Keratinocyte (primary cell): ENCODE results near the gene PPM1A. TPM values are rescaled to one million over a fixed set of nuclear protein-coding genes. Genes with fewer than 3 reads are reported as not detected.

ENCODE experiments used
- DNase-seq: peaks from one replicate; pipeline ENCODE4 v3.0.0-alpha.2; 2011; ENCODE audit warnings: low read depth, missing footprints, low spot score
- FAIRE-seq: peaks from 2 replicates; lab custom pipeline; 2011; peaks lifted over from hg19 to GRCh38; lab: Jason Lieb, UNC
- H2AFZ ChIP-seq: 2 replicates; pipeline ENCODE4 v1.6.0; 2012; ENCODE audit warnings: low read length, control low read depth, inconsistent platforms; ENCODE audit not compliant: control insufficient read depth
- H3K27ac ChIP-seq: 2 replicates; pipeline ENCODE4 v1.5.1; 2011; ENCODE audit warnings: low read length; ENCODE audit not compliant: control insufficient read depth, insufficient read depth
- H3K27me3 ChIP-seq: 3 replicates; pipeline ENCODE4 v1.6.0; 2011; ENCODE audit warnings: low read length; ENCODE audit not compliant: control insufficient read depth, insufficient read depth; ENCODE audit errors: extremely low read depth
- H3K36me3 ChIP-seq, 2 experiments: 2 replicates in 1 of 2; 3 replicates in 1 of 2; pipeline ENCODE4 v1.5.1; 2011; ENCODE audit warnings: low read length in 2 of 2, mild to moderate bottlenecking in 1 of 2; ENCODE audit not compliant: control insufficient read depth in 2 of 2, insufficient read depth in 2 of 2; ENCODE audit errors: extremely low read depth in 1 of 2
- H3K4me1 ChIP-seq: 3 replicates; pipeline ENCODE4 v1.5.1; 2011; ENCODE audit warnings: low read length; ENCODE audit not compliant: control insufficient read depth, insufficient read depth; ENCODE audit errors: extremely low read depth
- H3K4me2 ChIP-seq: 3 replicates; pipeline ENCODE4 v1.6.0; 2011; ENCODE audit warnings: low read depth, low read length; ENCODE audit not compliant: control insufficient read depth, insufficient read depth; ENCODE audit errors: extremely low read depth
- H3K4me3 ChIP-seq, 3 experiments: fragments of 200-600 bp in 1 of 3; sonication (generic) in 1 of 3; 2 replicates in 2 of 3; 3 replicates in 1 of 3; pipeline ENCODE4 v1.5.1; 2011 to 2016; ENCODE audit warnings: low read length in 3 of 3, mild to moderate bottlenecking in 3 of 3, control low read depth in 2 of 3, inconsistent platforms in 1 of 3, low read depth in 1 of 3, mixed read lengths in 1 of 3, mixed run types in 1 of 3, moderate library complexity in 1 of 3; ENCODE audit not compliant: control insufficient read depth in 2 of 3, insufficient read depth in 2 of 3; ENCODE audit errors: extremely low read depth in 1 of 3
- H3K79me2 ChIP-seq: 2 replicates; pipeline ENCODE4 v1.6.0; 2012; ENCODE audit warnings: low read length; ENCODE audit not compliant: control insufficient read depth, insufficient read depth
- H3K9ac ChIP-seq: 3 replicates; pipeline ENCODE4 v1.6.0; 2011; ENCODE audit warnings: low read length; ENCODE audit not compliant: control insufficient read depth, insufficient read depth; ENCODE audit errors: extremely low read depth
- H3K9me1 ChIP-seq: 3 replicates; pipeline ENCODE4 v1.6.0; 2011; ENCODE audit warnings: low read length; ENCODE audit not compliant: control insufficient read depth, insufficient read depth; ENCODE audit errors: extremely low read depth
- H3K9me3 ChIP-seq: 2 replicates; pipeline ENCODE4 v1.5.1; 2012; ENCODE audit warnings: low read depth, low read length; ENCODE audit not compliant: control insufficient read depth
- H4K20me1 ChIP-seq: 3 replicates; pipeline ENCODE4 v1.6.0; 2011; ENCODE audit warnings: low read length; ENCODE audit not compliant: control insufficient read depth, insufficient read depth; ENCODE audit errors: extremely low read depth
- CTCF ChIP-seq, 3 experiments: IDR thresholded peaks in 1 of 3; conservative IDR thresholded peaks in 1 of 3; optimal IDR thresholded peaks in 1 of 3; 2 replicates in 2 of 3; 3 replicates in 1 of 3; pipeline versions ENCODE3 to v1.5.1; 2011; ENCODE audit warnings: low read length in 3 of 3, mild to moderate bottlenecking in 3 of 3, moderate library complexity in 2 of 3, control low read depth in 1 of 3, inconsistent platforms in 1 of 3; ENCODE audit not compliant: insufficient read depth in 2 of 3; ENCODE audit errors: extremely low read depth in 1 of 3
- EZH2 ChIP-seq: IDR thresholded peaks from one replicate; pipeline ENCODE4 v1.6.1; 2012; ENCODE audit warnings: inconsistent platforms, mild to moderate bottlenecking, low read length, moderate library complexity
- dilution Hi-C: fragments of 300-500 bp; cut with MboI; formaldehyde crosslinking; loops from one replicate; pipeline ENCODE4 v1.7.0; 2020; ENCODE audit warnings: low sequenced_read_pairs; ENCODE audit not compliant: extremely low pct_ligation_motif_present
- polyA plus RNA-seq, 5 experiments: library from polyadenylated mRNA; depleted of rRNA in 3 of 5; stranded (reverse) in 3 of 5; stranded (forward) in 1 of 5; unstranded in 1 of 5; fragments of >200 nt; gene quantifications; 1 replicate in 1 of 5; 2 replicates in 3 of 5; 3 replicates in 1 of 5; pipeline versions ENCODE4 v1.2.1 to v1.2.3, GENCODE V29; 2011 to 2012; ENCODE audit warnings: missing spikeins in 2 of 5, low read depth in 1 of 5, low replicate concordance in 1 of 5

Gene PPM1A
- polyA plus RNA-seq, 1 donor (not counting 4 experiments of a cell fraction or from before 2014, with no cell fraction given), result 44.5 TPM

- Histone ChIP-seq H3K4me1 (no peaks in the 10 kb centered on the region), H3K4me3 (no peak overlapping the region), H2AFZ (no peak overlapping the region), H4K20me1 (no peaks in the 10 kb centered on the region), H3K79me2 (no peaks in the 10 kb centered on the region), H3K27ac (no peak overlapping the region), H3K36me3 (peaks cover 2 to 15% of the 10 kb centered on the region in 2 experiments), H3K9me1 (no peaks in the 10 kb centered on the region), H3K9me3 (no peaks in the 10 kb centered on the region), H3K27me3 (no peaks in the 10 kb centered on the region), H3K4me2 (no peak overlapping the region), H3K9ac (no peak overlapping the region)
- dilution Hi-C loops, result no loop called here
- DNase-seq, result no peak
- TF ChIP-seq CTCF (optimal IDR thresholded peaks at IDR 0.05 in 1 of 3, IDR thresholded peaks at IDR 0.05 in 1 of 3, conservative IDR thresholded peaks at IDR 0.05 in 1 of 3; ENCODE audit: extremely low read depth in 1 of 3, insufficient read depth in 2 of 3, low read length in 3 of 3) (no peak), EZH2 (no peak)
- FAIRE-seq, result no peak
These were observed 39.3 kb downstream of the PPM1A start for GRCh38 chr14:60288279-60288678.

GRCh38 chr14:60294411-60295069, 45.5 kb downstream of the PPM1A start:
- Histone ChIP-seq H2AFZ (no peak overlapping the region), H3K4me2 (no peak overlapping the region), H3K79me2 (no peaks in the 10 kb centered on the region), H3K4me3 (no peak overlapping the region), H3K27me3 (no peaks in the 10 kb centered on the region), H3K9me3 (no peaks in the 10 kb centered on the region), H3K9me1 (no peaks in the 10 kb centered on the region), H4K20me1 (no peaks in the 10 kb centered on the region), H3K9ac (no peak overlapping the region), H3K36me3 (peaks cover 2 to 15% of the 10 kb centered on the region in 2 experiments), H3K4me1 (no peaks in the 10 kb centered on the region), H3K27ac (no peak overlapping the region)
- dilution Hi-C loops, result no loop called here
- no peak for DNase-seq
- no peak for TF ChIP-seq EZH2
- no peak for TF ChIP-seq CTCF (optimal IDR thresholded peaks at IDR 0.05 in 1 of 3, IDR thresholded peaks at IDR 0.05 in 1 of 3, conservative IDR thresholded peaks at IDR 0.05 in 1 of 3; ENCODE audit: extremely low read depth in 1 of 3, insufficient read depth in 2 of 3, low read length in 3 of 3)
- no peak for FAIRE-seq
